Activated naive CD4-positive, alpha-beta T cell treated with anti-CD3 and anti-CD28 coated beads, Interleukin-2, amount 10 ng/mL, durations not matched to agents 7 days and 5 days (primary cell): ENCODE data around the gene GOLGA8S.
"Not testable (repeated sequence)": the region's sequence is repeated elsewhere in the genome, so short reads cannot be mapped to it uniquely, and the experiment has no call there.

ENCODE experiments used
- CTCF ChIA-PET: fragments of 350-600 bp; sonication (Branson Sonifier 250); formaldehyde crosslinking; loops from one replicate; lab custom pipeline; 2021; ENCODE audit warnings: antibody characterized with exemption; lab: Charles Lee
- DNase-seq: peaks from one replicate; pipeline ENCODE4 v3.0.0-alpha.2; 2020
- H3K27ac Mint-ChIP-seq: one replicate; pipeline ENCODE4 v1.8.0; 2021; ENCODE audit warnings: mild to moderate bottlenecking, moderate library complexity, mixed read lengths
- H3K27me3 Mint-ChIP-seq: one replicate; pipeline ENCODE4 v1.8.0; 2021; ENCODE audit warnings: mild to moderate bottlenecking, mixed read lengths
- H3K36me3 Mint-ChIP-seq: one replicate; pipeline ENCODE4 v1.8.0; 2021; ENCODE audit warnings: mixed read lengths
- H3K4me1 Mint-ChIP-seq: one replicate; pipeline ENCODE4 v1.8.0; 2021; ENCODE audit warnings: mixed read lengths
- H3K4me3 Mint-ChIP-seq: one replicate; pipeline ENCODE4 v1.8.0; 2021; ENCODE audit warnings: mild to moderate bottlenecking, moderate library complexity, mixed read lengths
- H3K9me3 Mint-ChIP-seq: one replicate; pipeline ENCODE4 v1.8.0; 2021; ENCODE audit warnings: mixed read lengths

Gene GOLGA8S

GRCh38 chr15:23354448-23354847 is at the start of gene GOLGA8S:
Gene GOLGA8S, plus strand, starts transcription at chr15:23354748. Its CDS starts 62 bp downstream, at chr15:23354810.
- H3K27me3 Mint-ChIP-seq, DNase-seq, CTCF ChIA-PET, H3K4me1 Mint-ChIP-seq, H3K27ac Mint-ChIP-seq, H3K36me3 Mint-ChIP-seq, H3K4me3 Mint-ChIP-seq, H3K9me3 Mint-ChIP-seq: not testable (repeated sequence)

- CTCF ChIA-PET, DNase-seq, H3K27me3 Mint-ChIP-seq, H3K9me3 Mint-ChIP-seq: not testable (repeated sequence)
- Mint-ChIP-seq H3K36me3 (peaks cover 16% of the 10 kb centered on the region), H3K4me3 (peak overlapping the region; percentile 89), H3K27ac (peak overlapping the region; percentile 92), H3K4me1 (peaks cover 17% of the 10 kb centered on the region)
Observed at GRCh38 chr15:23304805-23305204, 49.7 kb upstream of the GOLGA8S start.

DNA sequence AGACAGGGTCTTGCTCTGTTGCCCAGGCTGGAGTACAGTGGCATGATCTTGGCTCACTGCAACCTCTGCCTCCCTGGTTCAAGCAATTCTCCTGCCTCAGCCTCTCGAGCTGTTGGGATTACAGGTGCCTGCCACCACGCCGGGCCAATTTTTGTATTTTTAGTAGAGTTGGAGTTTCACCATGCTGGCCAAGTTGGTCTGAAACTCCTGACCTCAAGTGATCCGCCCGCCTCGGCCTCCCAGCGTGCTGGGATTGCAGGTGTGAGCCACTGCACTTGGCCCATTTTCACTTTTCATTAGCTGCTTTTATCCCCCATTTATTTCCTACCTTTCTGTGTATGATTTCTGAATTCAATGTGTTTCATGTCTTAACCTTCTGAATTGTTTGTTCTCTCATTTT is 48.6 kb upstream of the GOLGA8S start:
- H3K27ac Mint-ChIP-seq, DNase-seq, H3K4me3 Mint-ChIP-seq, H3K27me3 Mint-ChIP-seq, CTCF ChIA-PET, H3K9me3 Mint-ChIP-seq: not testable (repeated sequence)
- Mint-ChIP-seq H3K4me1 (peaks cover 17% of the 10 kb centered on the region), H3K36me3 (peaks cover 16% of the 10 kb centered on the region)

DNA sequence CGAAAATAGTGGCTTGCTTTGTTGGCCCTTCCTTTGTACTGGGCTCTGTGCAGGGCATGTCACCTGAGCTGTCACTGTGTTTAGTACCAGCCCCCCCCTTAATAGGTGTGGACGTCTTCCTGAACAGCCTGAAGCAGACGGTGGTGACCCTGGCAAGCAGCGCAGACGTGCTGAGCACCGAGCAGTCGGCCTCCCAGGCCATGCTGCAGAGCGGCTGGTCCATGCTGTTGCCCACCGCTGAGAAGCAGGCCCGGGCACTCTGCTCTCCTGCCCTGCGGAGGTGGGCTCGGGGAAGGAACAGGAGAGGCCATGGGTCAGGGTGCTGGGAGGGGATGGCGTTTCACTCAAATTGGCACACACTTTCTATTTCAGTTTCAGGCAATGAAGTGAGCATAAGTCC is 43.3 kb upstream of the GOLGA8S start:
- H3K4me1 Mint-ChIP-seq, H3K27ac Mint-ChIP-seq, H3K27me3 Mint-ChIP-seq, H3K4me3 Mint-ChIP-seq, CTCF ChIA-PET, DNase-seq, H3K9me3 Mint-ChIP-seq: not testable (repeated sequence)
- H3K36me3 Mint-ChIP-seq = peaks cover 12% of the 10 kb centered on the region

- H3K9me3 Mint-ChIP-seq, H3K27ac Mint-ChIP-seq, DNase-seq, H3K4me3 Mint-ChIP-seq, CTCF ChIA-PET, H3K36me3 Mint-ChIP-seq, H3K4me1 Mint-ChIP-seq, H3K27me3 Mint-ChIP-seq: not testable (repeated sequence)
Observed at GRCh38 chr15:23334096-23334495, 20.5 kb upstream of the GOLGA8S start, which contains the start of gene GOLGA6L26. Gene GOLGA6L26, minus strand, starts transcription at chr15:23334196. Its CDS starts 61 bp downstream, at chr15:23334135.

DNA sequence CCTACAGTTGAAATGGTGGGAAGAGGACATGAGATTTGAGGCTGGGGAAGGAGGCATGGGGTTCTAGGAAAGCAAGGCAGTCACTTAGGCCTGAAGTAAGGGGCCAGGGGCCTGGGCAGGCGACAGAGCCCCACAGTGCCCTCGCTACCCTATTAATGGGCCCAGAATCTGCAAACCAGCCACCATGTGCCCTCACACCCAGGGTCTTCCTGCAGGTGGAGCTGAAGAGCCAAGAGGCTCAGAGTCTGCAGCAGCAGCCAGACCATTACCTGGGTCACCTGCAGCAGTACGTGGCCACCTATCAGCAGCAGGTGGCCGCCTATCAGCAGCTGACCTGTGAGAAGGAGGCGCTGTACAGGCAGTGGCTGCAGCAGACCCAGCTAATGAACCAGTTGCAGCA is 8.1 kb downstream of the GOLGA8S start:
- not testable (repeated sequence) for H3K9me3 Mint-ChIP-seq, DNase-seq

DNA sequence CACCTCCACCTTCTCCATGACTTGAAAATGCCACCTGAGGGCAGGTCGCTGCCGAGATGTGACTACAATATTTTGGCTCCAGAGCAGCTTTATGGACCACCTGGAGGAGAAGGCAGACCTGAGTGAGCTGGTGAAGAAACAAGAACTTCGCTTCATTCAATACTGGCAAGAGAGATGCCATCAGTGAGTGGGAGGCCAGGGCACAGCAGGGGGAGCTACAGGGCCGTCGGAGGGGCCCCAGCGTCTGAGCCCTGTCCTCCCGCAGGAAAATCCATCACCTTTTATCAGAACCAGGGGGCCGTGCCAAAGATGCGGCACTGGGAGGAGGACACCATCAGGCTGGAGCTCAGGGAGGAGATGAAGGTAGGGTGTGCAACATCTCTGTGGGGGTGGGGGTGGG is 9.7 kb downstream of the GOLGA8S start:
- H3K36me3 Mint-ChIP-seq, H3K4me1 Mint-ChIP-seq, DNase-seq, H3K9me3 Mint-ChIP-seq, H3K4me3 Mint-ChIP-seq, H3K27ac Mint-ChIP-seq, CTCF ChIA-PET, H3K27me3 Mint-ChIP-seq: not testable (repeated sequence)

More for the DNA sequence above, 8.1 kb downstream of the GOLGA8S start:
- H3K4me1 Mint-ChIP-seq, H3K27ac Mint-ChIP-seq, H3K4me3 Mint-ChIP-seq, H3K27me3 Mint-ChIP-seq, CTCF ChIA-PET, H3K36me3 Mint-ChIP-seq: not testable (repeated sequence)

GRCh38 chr15:23370578-23370977 is 16.0 kb downstream of the GOLGA8S start:
- Mint-ChIP-seq H3K36me3 (no peaks in the 10 kb centered on the region), H3K27me3 (peaks cover 4% of the 10 kb centered on the region), H3K4me1 (no peaks in the 10 kb centered on the region), H3K27ac (no peak overlapping the region), H3K4me3 (no peak overlapping the region), H3K9me3 (no peaks in the 10 kb centered on the region)
- DNase-seq = no peak
- CTCF ChIA-PET = no interaction called here

- CTCF ChIA-PET, H3K27me3 Mint-ChIP-seq, H3K4me1 Mint-ChIP-seq, H3K36me3 Mint-ChIP-seq, H3K27ac Mint-ChIP-seq, DNase-seq, H3K9me3 Mint-ChIP-seq, H3K4me3 Mint-ChIP-seq: not testable (repeated sequence)
Observed at GRCh38 chr15:23371134-23371533, 16.6 kb downstream of the GOLGA8S start.

GRCh38 chr15:23371868-23372267 is 17.3 kb downstream of the GOLGA8S start:
- H3K4me1 Mint-ChIP-seq, H3K9me3 Mint-ChIP-seq, H3K27me3 Mint-ChIP-seq, H3K27ac Mint-ChIP-seq, H3K36me3 Mint-ChIP-seq, H3K4me3 Mint-ChIP-seq, CTCF ChIA-PET, DNase-seq: not testable (repeated sequence)

DNA sequence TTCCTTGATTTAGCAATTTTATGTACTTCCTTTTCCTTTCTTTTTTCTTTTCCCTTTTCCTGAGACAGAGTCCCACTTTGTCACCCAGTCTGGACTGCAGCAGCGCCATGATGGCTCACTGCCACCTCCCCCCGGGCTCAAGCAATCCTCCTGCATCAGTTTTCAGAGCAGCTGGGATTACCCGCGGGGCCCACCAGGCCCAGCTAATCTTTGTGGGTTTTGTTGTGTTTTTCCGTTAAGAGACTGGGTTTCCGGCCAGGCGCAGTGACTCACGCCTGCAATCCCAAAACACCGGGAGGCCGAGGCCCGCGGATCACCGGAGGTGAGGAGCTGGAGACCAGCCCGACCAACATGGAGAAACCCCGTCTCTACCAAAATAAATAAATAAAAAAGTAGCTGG is 17.7 kb downstream of the GOLGA8S start:
- DNase-seq = no peak
- Mint-ChIP-seq H3K4me1 (no peaks in the 10 kb centered on the region), H3K27me3 (peaks cover 4% of the 10 kb centered on the region), H3K27ac (no peak overlapping the region), H3K9me3 (no peaks in the 10 kb centered on the region), H3K36me3 (no peaks in the 10 kb centered on the region), H3K4me3 (no peak overlapping the region)
- CTCF ChIA-PET = no interaction called here

DNA sequence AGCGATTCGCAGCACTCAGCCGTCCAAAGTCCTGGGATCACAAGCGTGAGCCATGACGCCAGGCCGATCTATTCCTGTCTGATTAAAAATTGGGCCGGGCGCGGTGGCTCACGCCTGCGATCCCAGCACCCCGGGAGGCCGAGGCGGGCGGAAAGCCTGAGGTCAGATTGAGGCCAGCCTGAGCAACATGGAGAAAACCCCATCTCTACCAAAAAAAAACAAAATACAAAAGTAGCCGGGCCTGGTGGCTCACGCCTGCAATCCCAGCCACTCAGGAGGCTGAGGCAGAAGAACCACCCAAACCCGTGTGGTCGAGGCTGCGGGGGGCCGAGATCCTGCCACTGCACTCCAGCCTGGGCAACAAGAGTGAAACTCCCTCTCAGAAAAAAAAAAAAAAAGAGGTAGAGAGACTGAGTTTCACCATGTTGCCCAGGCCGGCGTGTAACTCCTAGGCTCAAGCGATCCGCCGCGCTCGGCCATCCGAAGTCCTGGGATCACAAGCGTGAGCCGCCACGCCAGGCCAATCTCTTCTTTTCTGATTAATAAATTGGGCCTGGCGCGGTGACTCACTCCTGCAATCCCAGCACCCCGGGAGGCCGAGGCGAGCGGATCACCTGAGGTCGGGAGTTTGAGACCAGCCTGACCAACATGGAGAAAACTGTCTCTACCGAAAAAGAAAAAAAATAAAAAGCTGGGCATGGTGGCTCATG is 18.5 kb downstream of the GOLGA8S start:
- H3K4me3 Mint-ChIP-seq, H3K4me1 Mint-ChIP-seq, H3K27ac Mint-ChIP-seq, H3K27me3 Mint-ChIP-seq, H3K36me3 Mint-ChIP-seq, DNase-seq, H3K9me3 Mint-ChIP-seq, CTCF ChIA-PET: not testable (repeated sequence)

DNA sequence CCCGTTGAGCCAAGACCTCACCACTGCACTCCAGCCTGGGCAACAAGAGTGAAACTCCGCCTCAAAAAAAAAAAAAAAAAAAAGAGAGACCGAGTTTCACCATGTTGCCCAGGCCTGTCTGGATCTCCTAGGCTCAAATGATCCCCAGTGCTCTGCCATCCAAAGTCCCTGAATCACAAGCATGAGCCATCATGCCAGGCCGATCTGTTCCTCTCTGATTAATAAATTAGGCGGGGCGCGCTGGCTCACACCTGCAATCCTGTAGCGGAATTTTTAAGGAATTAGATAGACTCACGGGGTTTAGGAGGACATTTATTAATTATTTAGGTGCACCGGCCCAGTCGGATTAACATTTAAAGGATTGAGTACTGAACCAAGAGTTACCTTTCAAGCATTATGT is 19.7 kb downstream of the GOLGA8S start:
- not testable (repeated sequence) for H3K4me1 Mint-ChIP-seq

GRCh38 chr15:23378946-23379345 is 24.4 kb downstream of the GOLGA8S start:
- H3K36me3 Mint-ChIP-seq, H3K9me3 Mint-ChIP-seq, DNase-seq, H3K27ac Mint-ChIP-seq, H3K4me1 Mint-ChIP-seq, CTCF ChIA-PET, H3K27me3 Mint-ChIP-seq, H3K4me3 Mint-ChIP-seq: not testable (repeated sequence)

More for the DNA sequence above, 19.7 kb downstream of the GOLGA8S start:
- H3K4me3 Mint-ChIP-seq, H3K36me3 Mint-ChIP-seq, CTCF ChIA-PET, H3K27me3 Mint-ChIP-seq, DNase-seq, H3K9me3 Mint-ChIP-seq, H3K27ac Mint-ChIP-seq: not testable (repeated sequence)

- H3K27me3 Mint-ChIP-seq, H3K4me1 Mint-ChIP-seq, H3K4me3 Mint-ChIP-seq, DNase-seq, H3K27ac Mint-ChIP-seq, H3K9me3 Mint-ChIP-seq, H3K36me3 Mint-ChIP-seq, CTCF ChIA-PET: not testable (repeated sequence)
Observed at GRCh38 chr15:23380700-23381099, 26.2 kb downstream of the GOLGA8S start.
